TTC549 (cell line): ENCODE results near the gene MRPL39.
A peak's percentile ranks its signal among the peaks of the same experiment; 100 is the strongest.

Experiments used
- FAIRE-seq: peaks from 2 replicates; lab custom pipeline; 2012; peaks lifted over from hg19 to GRCh38; lab: Jason Lieb, UNC

Gene MRPL39

GRCh38 chr21:25614441-25614840, 7.2 kb upstream of the MRPL39 start:
- FAIRE-seq = no peak

GRCh38 chr21:25608044-25608737, 910 bp upstream of the MRPL39 start:
- peak; percentile 61 for FAIRE-seq

GRCh38 chr21:25589887-25590286, 17.4 kb downstream of the MRPL39 start:
- no peak for FAIRE-seq

- no peak for FAIRE-seq
These were observed 20.5 kb downstream of the MRPL39 start for GRCh38 chr21:25586791-25587190.

GRCh38 chr21:25586326-25586725, 21.0 kb downstream of the MRPL39 start:
- no peak for FAIRE-seq

GRCh38 chr21:25584833-25585676, 22.2 kb downstream of the MRPL39 start:
- no peak for FAIRE-seq

- FAIRE-seq = no peak
These were observed 23.7 kb downstream of the MRPL39 start for GRCh38 chr21:25583370-25584130.

GRCh38 chr21:25582888-25583287, 24.4 kb downstream of the MRPL39 start:
- FAIRE-seq = no peak

GRCh38 chr21:25582164-25582790, 25.0 kb downstream of the MRPL39 start:
- no peak for FAIRE-seq

- FAIRE-seq = no peak
These were observed 25.7 kb downstream of the MRPL39 start for GRCh38 chr21:25581582-25581981.

- no peak for FAIRE-seq
These were observed 26.4 kb downstream of the MRPL39 start for GRCh38 chr21:25580912-25581260.

GRCh38 chr21:25579226-25580013, 27.9 kb downstream of the MRPL39 start:
- FAIRE-seq = peak; percentile 20

GRCh38 chr21:25578056-25578961, 29.0 kb downstream of the MRPL39 start:
- no peak for FAIRE-seq

GRCh38 chr21:25577424-25578055, 29.7 kb downstream of the MRPL39 start:
- no peak for FAIRE-seq

GRCh38 chr21:25573409-25574206, 33.7 kb downstream of the MRPL39 start:
- no peak for FAIRE-seq

- FAIRE-seq = no peak
These were observed 34.4 kb downstream of the MRPL39 start for GRCh38 chr21:25572861-25573310.

- no peak for FAIRE-seq
These were observed 35.6 kb downstream of the MRPL39 start for GRCh38 chr21:25571726-25572121.

GRCh38 chr21:25569711-25570110, 37.6 kb downstream of the MRPL39 start:
- FAIRE-seq = no peak

- no peak for FAIRE-seq
These were observed 38.2 kb downstream of the MRPL39 start for GRCh38 chr21:25569084-25569483.
